DND-41 (cell line): ENCODE results near the gene UNK.

Experiments
- CTCF ChIP-seq: IDR thresholded peaks from 2 replicates; pipeline ENCODE4 v1.5.1; 2012; ENCODE audit warnings: borderline replicate concordance, low read length, moderate library complexity, mild to moderate bottlenecking; ENCODE audit not compliant: poor library complexity, severe bottlenecking; ENCODE audit errors: extremely low read depth
- EZH2 ChIP-seq: IDR thresholded peaks from 3 replicates; pipeline ENCODE4 v1.6.1; 2012; ENCODE audit warnings: borderline replicate concordance, low read depth, mild to moderate bottlenecking, moderate library complexity, low read length, inconsistent platforms; ENCODE audit not compliant: severe bottlenecking

- TF ChIP-seq CTCF (no peak), EZH2 (no peak)
Observed at GRCh38 chr17:75738218-75738802, 46.3 kb upstream of the UNK start.
